GM23338 (cell line): ENCODE measurements around the gene SLC6A12.

ENCODE experiments used
- CREB1 ChIP-seq: fragments of 250-450 bp; sonication (Bioruptor Pico); IDR thresholded peaks from 2 replicates; pipeline ENCODE4 v1.5.0; 2020; ENCODE audit warnings: low read depth, mild to moderate bottlenecking, moderate library complexity
- CTCF ChIP-seq, 2 experiments: fragments of 200-600 bp in 1 of 2; sonication (generic) in 1 of 2; conservative IDR thresholded peaks; 2 replicates each; pipeline versions ENCODE4 v1.5.1 to v1.6.1; 2016 to 2017; ENCODE audit warnings: antibody characterized with exemption in 2 of 2, low read depth in 2 of 2, mild to moderate bottlenecking in 2 of 2, moderate library complexity in 1 of 2
- EZH2 ChIP-seq: fragments of 200-600 bp; sonication (generic); IDR thresholded peaks from one replicate; pipeline ENCODE4 v1.8.0; 2017; ENCODE audit warnings: antibody characterized with exemption, mild to moderate bottlenecking, low read depth; ENCODE audit not compliant: unreplicated experiment
- EZH2phosphoT487 ChIP-seq: fragments of 200-600 bp; sonication (generic); IDR thresholded peaks from one replicate; pipeline ENCODE4 v1.8.1; 2018; ENCODE audit warnings: antibody characterized with exemption; ENCODE audit not compliant: unreplicated experiment
- JUNB ChIP-seq: IDR thresholded peaks from one replicate; pipeline ENCODE4 v1.6.1; 2016; ENCODE audit warnings: antibody characterized with exemption; ENCODE audit not compliant: unreplicated experiment
- POLR2AphosphoS5 ChIP-seq: IDR thresholded peaks from 2 replicates; pipeline ENCODE4 v1.6.1; 2016; ENCODE audit warnings: antibody characterized with exemption, low read depth
- STAT1 ChIP-seq: IDR thresholded peaks from one replicate; pipeline ENCODE4 v1.6.1; 2016; ENCODE audit warnings: antibody characterized with exemption; ENCODE audit not compliant: unreplicated experiment
- ZNF114 ChIP-seq: fragments of 250-450 bp; sonication (Bioruptor Pico); IDR thresholded peaks from 2 replicates; pipeline ENCODE4 v1.5.0; 2020; ENCODE audit warnings: mild to moderate bottlenecking, moderate library complexity
- ZNF331 ChIP-seq: fragments of 250-450 bp; sonication (Bioruptor Pico); IDR thresholded peaks from 2 replicates; pipeline ENCODE4 v1.5.0; 2020; ENCODE audit warnings: low read depth, mild to moderate bottlenecking, moderate library complexity
- TF ChIP-seq, protein P1 (sequence below): IDR thresholded peaks from 2 replicates; pipeline ENCODE4 v1.6.1; 2016; ENCODE audit warnings: antibody characterized with exemption
- TF ChIP-seq, protein P2 (sequence below): IDR thresholded peaks from one replicate; pipeline ENCODE4 v1.6.1; 2018; ENCODE audit warnings: antibody characterized with exemption; ENCODE audit not compliant: unreplicated experiment

DNA sequence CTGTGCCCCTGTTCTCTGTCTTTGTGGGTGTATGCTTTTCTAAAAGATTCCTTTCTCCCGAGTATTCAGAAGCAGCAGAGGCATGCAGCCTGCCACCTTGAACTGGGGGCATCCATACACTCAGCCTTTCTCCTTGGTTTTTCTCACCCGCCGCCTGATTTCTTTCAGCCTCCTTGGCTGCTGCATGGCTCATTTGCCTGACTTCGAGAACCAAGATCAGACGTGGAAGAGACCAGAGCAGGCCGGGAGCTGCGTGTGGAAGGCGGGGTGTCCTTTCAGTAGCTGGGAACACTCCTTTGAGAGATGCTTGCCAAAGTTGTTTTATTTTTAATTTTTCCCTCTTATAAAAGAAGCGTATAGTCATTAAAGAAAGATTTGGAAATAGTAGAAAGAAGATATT, 53.1 kb downstream of the SLC6A12 start:
- TF ChIP-seq CTCF (conservative IDR thresholded peaks at IDR 0.05; ENCODE audit: low read depth in 2 of 2) (no peak), EZH2phosphoT487 (no peak), POLR2AphosphoS5 (no peak), ZNF331 (CRISPR knock-in tag) (no peak), JUNB (no peak), EZH2 (no peak), STAT1 (no peak), CREB1 (CRISPR knock-in tag) (no peak), ZNF114 (CRISPR knock-in tag) (no peak)
- TF ChIP-seq, protein P1, sequence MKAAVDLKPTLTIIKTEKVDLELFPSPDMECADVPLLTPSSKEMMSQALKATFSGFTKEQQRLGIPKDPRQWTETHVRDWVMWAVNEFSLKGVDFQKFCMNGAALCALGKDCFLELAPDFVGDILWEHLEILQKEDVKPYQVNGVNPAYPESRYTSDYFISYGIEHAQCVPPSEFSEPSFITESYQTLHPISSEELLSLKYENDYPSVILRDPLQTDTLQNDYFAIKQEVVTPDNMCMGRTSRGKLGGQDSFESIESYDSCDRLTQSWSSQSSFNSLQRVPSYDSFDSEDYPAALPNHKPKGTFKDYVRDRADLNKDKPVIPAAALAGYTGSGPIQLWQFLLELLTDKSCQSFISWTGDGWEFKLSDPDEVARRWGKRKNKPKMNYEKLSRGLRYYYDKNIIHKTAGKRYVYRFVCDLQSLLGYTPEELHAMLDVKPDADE = no peak
- TF ChIP-seq, protein P2, sequence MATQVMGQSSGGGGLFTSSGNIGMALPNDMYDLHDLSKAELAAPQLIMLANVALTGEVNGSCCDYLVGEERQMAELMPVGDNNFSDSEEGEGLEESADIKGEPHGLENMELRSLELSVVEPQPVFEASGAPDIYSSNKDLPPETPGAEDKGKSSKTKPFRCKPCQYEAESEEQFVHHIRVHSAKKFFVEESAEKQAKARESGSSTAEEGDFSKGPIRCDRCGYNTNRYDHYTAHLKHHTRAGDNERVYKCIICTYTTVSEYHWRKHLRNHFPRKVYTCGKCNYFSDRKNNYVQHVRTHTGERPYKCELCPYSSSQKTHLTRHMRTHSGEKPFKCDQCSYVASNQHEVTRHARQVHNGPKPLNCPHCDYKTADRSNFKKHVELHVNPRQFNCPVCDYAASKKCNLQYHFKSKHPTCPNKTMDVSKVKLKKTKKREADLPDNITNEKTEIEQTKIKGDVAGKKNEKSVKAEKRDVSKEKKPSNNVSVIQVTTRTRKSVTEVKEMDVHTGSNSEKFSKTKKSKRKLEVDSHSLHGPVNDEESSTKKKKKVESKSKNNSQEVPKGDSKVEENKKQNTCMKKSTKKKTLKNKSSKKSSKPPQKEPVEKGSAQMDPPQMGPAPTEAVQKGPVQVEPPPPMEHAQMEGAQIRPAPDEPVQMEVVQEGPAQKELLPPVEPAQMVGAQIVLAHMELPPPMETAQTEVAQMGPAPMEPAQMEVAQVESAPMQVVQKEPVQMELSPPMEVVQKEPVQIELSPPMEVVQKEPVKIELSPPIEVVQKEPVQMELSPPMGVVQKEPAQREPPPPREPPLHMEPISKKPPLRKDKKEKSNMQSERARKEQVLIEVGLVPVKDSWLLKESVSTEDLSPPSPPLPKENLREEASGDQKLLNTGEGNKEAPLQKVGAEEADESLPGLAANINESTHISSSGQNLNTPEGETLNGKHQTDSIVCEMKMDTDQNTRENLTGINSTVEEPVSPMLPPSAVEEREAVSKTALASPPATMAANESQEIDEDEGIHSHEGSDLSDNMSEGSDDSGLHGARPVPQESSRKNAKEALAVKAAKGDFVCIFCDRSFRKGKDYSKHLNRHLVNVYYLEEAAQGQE = no peak
